ENCODE data around the gene GCSAM. TPM values are rescaled to one million over a fixed set of nuclear protein-coding genes. Genes with fewer than 3 reads are reported as not detected.

GCSAM gene
- not detected in 2 replicates for total RNA-seq (2014; rRNA removed; shearing (Covaris generic))
- polyA plus RNA-seq (2015; cell fraction: cytosol; rRNA removed), result not detected in 2 replicates
- polyA plus RNA-seq (2015; cell fraction: nucleus; rRNA removed), result 0.08 TPM in 1 of 2 replicates, not detected in the other

- no peak for DNase-seq (ENCODE audit: low read depth, low spot score)
- in situ Hi-C loops (cut with HindIII; ENCODE audit: low pct_unique_long_range_greater_than_20kb, low sequenced_read_pairs), result loop anchor here (25.0 kb wide), 1 partner anchor 154 kb away; the partner anchor contains the start of gene SLC9C1
These were observed at the start of gene GCSAM for GRCh38 chr3:112132975-112133448. Gene GCSAM, minus strand, starts transcription at chr3:112133248. Its CDS starts 128 bp downstream, at chr3:112133120.

- in situ Hi-C loops (cut with HindIII; ENCODE audit: low pct_unique_long_range_greater_than_20kb, low sequenced_read_pairs), result no loop called here
- no peak for DNase-seq (ENCODE audit: low read depth, low spot score)
These were observed 42.6 kb upstream of the GCSAM start for GRCh38 chr3:112175646-112176045.

- no peak for DNase-seq (ENCODE audit: low read depth, low spot score)
- in situ Hi-C loops (cut with HindIII; ENCODE audit: low pct_unique_long_range_greater_than_20kb, low sequenced_read_pairs), result no loop called here
These were observed 42.0 kb upstream of the GCSAM start for GRCh38 chr3:112175037-112175436.

GRCh38 chr3:112171144-112171543 lies 38.1 kb upstream of the GCSAM start:
- in situ Hi-C loops (cut with HindIII; ENCODE audit: low pct_unique_long_range_greater_than_20kb, low sequenced_read_pairs), result no loop called here
- DNase-seq (ENCODE audit: low read depth, low spot score), result no peak

- in situ Hi-C loops (cut with HindIII; ENCODE audit: low pct_unique_long_range_greater_than_20kb, low sequenced_read_pairs), result no loop called here
These were observed 37.0 kb upstream of the GCSAM start for GRCh38 chr3:112170046-112170445.

GRCh38 chr3:112167758-112168157 lies 34.7 kb upstream of the GCSAM start:
- no peak for DNase-seq (ENCODE audit: low read depth, low spot score)
- in situ Hi-C loops (cut with HindIII; ENCODE audit: low pct_unique_long_range_greater_than_20kb, low sequenced_read_pairs), result no loop called here

More at GRCh38 chr3:112170046-112170445, 37.0 kb upstream of the GCSAM start:
- peak; percentile 19 for DNase-seq (ENCODE audit: low read depth, low spot score)

GRCh38 chr3:112149136-112149535 lies 16.1 kb upstream of the GCSAM start:
- in situ Hi-C loops (cut with HindIII; ENCODE audit: low pct_unique_long_range_greater_than_20kb, low sequenced_read_pairs), result loop anchor here (25.0 kb wide), 1 partner anchor 138 kb away; the partner anchor contains the start of gene SLC9C1
- no peak for DNase-seq (ENCODE audit: low read depth, low spot score)

- in situ Hi-C loops (cut with HindIII; ENCODE audit: low pct_unique_long_range_greater_than_20kb, low sequenced_read_pairs), result loop anchor here (25.0 kb wide), 1 partner anchor 144 kb away; the partner anchor contains the start of gene SLC9C1
These were observed 10.6 kb upstream of the GCSAM start for GRCh38 chr3:112143689-112144088.

GRCh38 chr3:112143251-112143650 lies 10.2 kb upstream of the GCSAM start:
- in situ Hi-C loops (cut with HindIII; ENCODE audit: low pct_unique_long_range_greater_than_20kb, low sequenced_read_pairs), result loop anchor here (25.0 kb wide), 1 partner anchor 144 kb away; the partner anchor contains the start of gene SLC9C1
- no peak for DNase-seq (ENCODE audit: low read depth, low spot score)

More at GRCh38 chr3:112143689-112144088, 10.6 kb upstream of the GCSAM start:
- DNase-seq (ENCODE audit: low read depth, low spot score), result no peak

GRCh38 chr3:112141293-112141692 lies 8.2 kb upstream of the GCSAM start:
- no peak for DNase-seq (ENCODE audit: low read depth, low spot score)
- in situ Hi-C loops (cut with HindIII; ENCODE audit: low pct_unique_long_range_greater_than_20kb, low sequenced_read_pairs), result loop anchor here (25.0 kb wide), 1 partner anchor 146 kb away; the partner anchor contains the start of gene SLC9C1

GRCh38 chr3:112140584-112140983 lies 7.5 kb upstream of the GCSAM start:
- in situ Hi-C loops (cut with HindIII; ENCODE audit: low pct_unique_long_range_greater_than_20kb, low sequenced_read_pairs), result loop anchor here (25.0 kb wide), 1 partner anchor 147 kb away; the partner anchor contains the start of gene SLC9C1
- DNase-seq (ENCODE audit: low read depth, low spot score), result no peak

GRCh38 chr3:112138219-112138969 lies 5.3 kb upstream of the GCSAM start:
- in situ Hi-C loops (cut with HindIII; ENCODE audit: low pct_unique_long_range_greater_than_20kb, low sequenced_read_pairs), result loop anchor here (25.0 kb wide), 1 partner anchor 149 kb away; the partner anchor contains the start of gene SLC9C1
- no peak for DNase-seq (ENCODE audit: low read depth, low spot score)

- in situ Hi-C loops (cut with HindIII; ENCODE audit: low pct_unique_long_range_greater_than_20kb, low sequenced_read_pairs), result loop anchor here (25.0 kb wide), 1 partner anchor 150 kb away; the partner anchor contains the start of gene SLC9C1
- DNase-seq (ENCODE audit: low read depth, low spot score), result no peak
These were observed 4.7 kb upstream of the GCSAM start for GRCh38 chr3:112137781-112138180.

- in situ Hi-C loops (cut with HindIII; ENCODE audit: low pct_unique_long_range_greater_than_20kb, low sequenced_read_pairs), result loop anchor here (25.0 kb wide), 1 partner anchor 150 kb away; the partner anchor contains the start of gene SLC9C1
- peak; percentile 92 for DNase-seq (ENCODE audit: low read depth, low spot score)
These were observed 4.1 kb upstream of the GCSAM start for GRCh38 chr3:112136959-112137693.

- in situ Hi-C loops (cut with HindIII; ENCODE audit: low pct_unique_long_range_greater_than_20kb, low sequenced_read_pairs), result loop anchor here (25.0 kb wide), 1 partner anchor 151 kb away; the partner anchor contains the start of gene SLC9C1
- DNase-seq (ENCODE audit: low read depth, low spot score), result no peak
These were observed 3.0 kb upstream of the GCSAM start for GRCh38 chr3:112136046-112136445.

- in situ Hi-C loops (cut with HindIII; ENCODE audit: low pct_unique_long_range_greater_than_20kb, low sequenced_read_pairs), result loop anchor here (25.0 kb wide), 1 partner anchor 153 kb away; the partner anchor contains the start of gene SLC9C1
- DNase-seq (ENCODE audit: low read depth, low spot score), result no peak
These were observed 1.5 kb upstream of the GCSAM start for GRCh38 chr3:112134335-112135124.

Data from SK-MEL-5 (cell line).